Right lobe of liver (tissue), 6 donors: ENCODE measurements around the gene ARHGAP27. TPM values are rescaled to one million over a fixed set of nuclear protein-coding genes. Genes with fewer than 3 reads are reported as not detected.
A peak's percentile ranks its signal among the peaks of the same experiment; 100 is the strongest.

Source experiments
- ATAC-seq, 4 donors: fragments of 200-7000 bp; cut with Tn5 transposase; one replicate each; pipeline ENCODE4 v1.9.1; 2020; ENCODE audit warnings: mild to moderate bottlenecking in 4 of 4, moderate library complexity in 4 of 4
- DNase-seq, 3 donors: peaks; one replicate each; pipeline ENCODE4 v3.0.0-alpha.2; 2020
- H3K27ac ChIP-seq, 3 donors: fragments of 200-600 bp; one replicate each; pipeline ENCODE4 v1.8.0; 2022
- H3K27me3 ChIP-seq, 2 donors: fragments of 200-600 bp; one replicate each; pipeline ENCODE4 v1.8.0; 2022
- H3K36me3 ChIP-seq, 4 donors: fragments of 200-600 bp; sonication (generic) in 1 of 4; one replicate each; pipeline versions ENCODE4 v1.5.1 to v1.8.0; 2017 to 2022; ENCODE audit warnings: control low read depth in 1 of 4
- H3K4me1 ChIP-seq, 4 donors: fragments of 200-600 bp; sonication (generic) in 1 of 4; one replicate each; pipeline versions ENCODE4 v1.5.1 to v1.8.0; 2017 to 2022; ENCODE audit warnings: control low read depth in 1 of 4
- H3K4me3 ChIP-seq, 3 donors: fragments of 200-600 bp; one replicate each; pipeline ENCODE4 v1.8.0; 2022
- H3K9me3 ChIP-seq, 4 donors: fragments of 200-600 bp; sonication (generic) in 1 of 4; one replicate each; pipeline versions ENCODE4 v1.5.1 to v1.8.0; 2017 to 2022; ENCODE audit warnings: control low read depth in 1 of 4
- POLR2A ChIP-seq: fragments of 450-650 bp; IDR thresholded peaks from one replicate; pipeline ENCODE4 v1.6.1; 2017; ENCODE audit warnings: antibody characterized with exemption, mild to moderate bottlenecking
- WGBS: methylation state at CpG from one replicate; pipeline ENCODE4 v1.1.6; 2018; ENCODE audit warnings: low coverage, low lambda C conversion rate; ENCODE audit not compliant: insufficient coverage; ENCODE audit errors: missing lambda C conversion rate; 5-methylcytosine and 5-hydroxymethylcytosine counted together
- intact Hi-C, 2 donors: fragments of 100-400 bp; cut with DNase I; formaldehyde crosslinking; loops; one replicate each; pipeline versions ENCODE4 v1.11.2 to v1.14.1; 2022
- total RNA-seq, 6 experiments: library from RNA; depleted of rRNA in 2 of 6; stranded (reverse); fragments of >200 nt in 2 of 6; fragmentation: NEBNext Ultra II Directional in 3 of 6; extraction: Animal tissue kit (Norgen Biotek cat#: 25700) in 3 of 6; gene quantifications; one replicate each; pipeline versions ENCODE4 v1.1.0 to v1.2.4, GENCODE V29; 2016 to 2023
- TF ChIP-seq, protein P1 (sequence below), 4 donors: fragments of 200-600 bp in 3 of 4; fragments of 450-650 bp in 1 of 4; IDR thresholded peaks; one replicate each; pipeline versions ENCODE4 v1.5.1 to v1.8.0; 2016 to 2022; ENCODE audit warnings: antibody characterized with exemption in 4 of 4, mild to moderate bottlenecking in 2 of 4
- donor health status: DM: no; HTN: yes; CAD: no.
- donor health status: DM: no; HTN: no; CAD: no.
- donor health status: DM: no; HTN: no; CAD: no.
- donor health status: DM: no; HTN: yes; CAD: no.
- donor health status: DM: no; HTN: yes; CAD: no.

The ARHGAP27 gene
- total RNA-seq, 6 experiments from 2014 or later = 4.9 to 9.3 (median 6.8) TPM

DNA sequence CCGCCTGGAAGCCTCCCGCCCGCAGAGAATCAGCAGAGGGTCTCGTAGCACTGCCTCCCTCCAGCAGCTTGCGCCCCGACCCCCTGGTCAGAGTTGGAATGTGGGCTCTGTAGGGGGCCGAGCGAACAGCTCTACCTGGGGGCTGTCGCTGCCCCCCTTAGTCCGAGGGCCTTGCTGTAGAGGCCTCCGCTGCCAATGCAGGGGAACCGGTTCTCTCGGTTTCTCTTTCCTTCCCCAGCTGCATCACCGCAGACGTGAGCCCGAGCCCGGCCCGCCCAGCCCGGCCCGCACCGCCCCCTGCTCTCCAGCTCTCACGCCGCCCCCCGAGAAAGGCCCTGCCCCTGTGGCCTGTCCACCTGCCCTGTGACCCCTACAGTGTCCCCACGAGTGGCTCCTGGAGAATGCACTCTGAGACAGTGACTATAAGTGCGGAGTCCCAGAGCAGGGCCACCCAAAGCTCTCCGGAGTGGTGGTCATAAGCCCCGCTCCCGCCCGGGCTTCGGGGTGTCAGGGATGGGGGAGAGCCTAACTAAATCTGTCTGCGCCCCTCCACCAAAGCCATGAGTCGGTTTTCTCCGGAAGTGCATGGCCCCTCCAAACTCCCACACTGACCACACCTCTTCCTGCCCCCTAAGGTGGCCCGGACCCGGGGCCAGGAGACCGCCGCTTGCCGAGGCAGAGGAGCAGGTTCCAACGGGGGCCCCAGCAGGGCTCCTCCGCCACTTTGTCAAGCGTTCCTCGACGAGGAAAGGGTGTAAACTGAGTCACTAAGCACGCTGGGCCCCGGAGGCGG lies 1.7 kb downstream of the ARHGAP27 start:
- peak in 1 of 3 donors; percentile 62 for DNase-seq
- peaks cover 0 to 25% (median 5%) of the 10 kb centered on the region in 4 donors for H3K4me1 ChIP-seq
- H3K27ac ChIP-seq = no peak overlapping the region
- H3K4me3 ChIP-seq = peak overlapping the region; percentile 41 to 51 (median 46)
- TF ChIP-seq, protein P1, sequence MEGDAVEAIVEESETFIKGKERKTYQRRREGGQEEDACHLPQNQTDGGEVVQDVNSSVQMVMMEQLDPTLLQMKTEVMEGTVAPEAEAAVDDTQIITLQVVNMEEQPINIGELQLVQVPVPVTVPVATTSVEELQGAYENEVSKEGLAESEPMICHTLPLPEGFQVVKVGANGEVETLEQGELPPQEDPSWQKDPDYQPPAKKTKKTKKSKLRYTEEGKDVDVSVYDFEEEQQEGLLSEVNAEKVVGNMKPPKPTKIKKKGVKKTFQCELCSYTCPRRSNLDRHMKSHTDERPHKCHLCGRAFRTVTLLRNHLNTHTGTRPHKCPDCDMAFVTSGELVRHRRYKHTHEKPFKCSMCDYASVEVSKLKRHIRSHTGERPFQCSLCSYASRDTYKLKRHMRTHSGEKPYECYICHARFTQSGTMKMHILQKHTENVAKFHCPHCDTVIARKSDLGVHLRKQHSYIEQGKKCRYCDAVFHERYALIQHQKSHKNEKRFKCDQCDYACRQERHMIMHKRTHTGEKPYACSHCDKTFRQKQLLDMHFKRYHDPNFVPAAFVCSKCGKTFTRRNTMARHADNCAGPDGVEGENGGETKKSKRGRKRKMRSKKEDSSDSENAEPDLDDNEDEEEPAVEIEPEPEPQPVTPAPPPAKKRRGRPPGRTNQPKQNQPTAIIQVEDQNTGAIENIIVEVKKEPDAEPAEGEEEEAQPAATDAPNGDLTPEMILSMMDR (IDR thresholded peaks at IDR 0.05) = no peak
- TF ChIP-seq POLR2A = no peak
- peak in 3 of 4 donors; percentile 5 to 26 (median 12) for ATAC-seq
- no CpG with 5 or more reads among the region's 47 CpGs for WGBS
- H3K27me3 ChIP-seq = peaks cover 0 to 19% of the 10 kb centered on the region in 2 donors
- H3K36me3 ChIP-seq = no peaks in the 10 kb centered on the region
- no peaks in the 10 kb centered on the region for H3K9me3 ChIP-seq
- intact Hi-C loops = no loop called here

DNA sequence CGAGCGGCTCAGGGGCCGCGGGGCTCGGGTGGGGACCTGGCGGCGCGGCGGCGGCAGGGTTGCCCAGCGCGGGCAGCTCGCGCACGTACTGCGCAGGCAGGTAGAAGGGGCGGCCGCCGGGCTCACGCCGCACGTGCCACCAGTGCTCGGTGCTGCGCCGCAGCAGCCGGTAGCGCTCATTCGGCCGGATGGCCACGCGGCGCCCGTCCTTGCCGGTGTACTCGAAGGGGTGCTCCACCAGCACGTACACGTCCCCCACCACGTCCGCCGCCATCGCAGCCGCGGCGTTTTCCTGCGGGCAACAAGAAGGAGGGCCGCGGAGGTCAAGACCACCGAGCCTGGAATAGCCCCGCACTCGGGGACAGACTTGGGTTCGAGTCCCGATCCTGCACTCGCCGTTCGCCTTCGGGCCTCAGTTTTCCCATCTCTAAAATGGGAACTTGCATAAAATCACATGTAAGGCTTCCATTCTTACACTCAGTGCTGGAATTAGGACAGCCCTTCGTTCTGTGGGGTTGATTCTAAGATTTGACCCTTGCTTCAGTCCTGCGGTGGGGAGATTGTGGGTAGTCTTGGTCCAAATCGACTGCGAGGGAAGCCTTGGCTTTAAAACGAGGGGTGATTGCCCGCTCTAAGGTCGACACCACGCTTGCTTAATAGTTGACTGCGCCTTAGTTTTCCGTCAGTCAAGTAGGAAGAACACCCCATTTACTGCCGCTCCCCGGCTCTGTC lies 2.5 kb downstream of the ARHGAP27 start:
- intact Hi-C loops = no loop called here
- no peak overlapping the region for H3K4me3 ChIP-seq
- no peaks in the 10 kb centered on the region for H3K9me3 ChIP-seq
- TF ChIP-seq, protein P1 (IDR thresholded peaks at IDR 0.05) = no peak
- DNase-seq = peak in 1 of 3 donors; percentile 59
- H3K27me3 ChIP-seq = peaks cover 0 to 19% of the 10 kb centered on the region in 2 donors
- 43% methylated on average over 12 of the region's 68 CpGs for WGBS
- ATAC-seq = no peak
- no peak overlapping the region for H3K27ac ChIP-seq
- peaks cover 0 to 30% (median 5%) of the 10 kb centered on the region in 4 donors for H3K4me1 ChIP-seq
- no peaks in the 10 kb centered on the region for H3K36me3 ChIP-seq

DNA sequence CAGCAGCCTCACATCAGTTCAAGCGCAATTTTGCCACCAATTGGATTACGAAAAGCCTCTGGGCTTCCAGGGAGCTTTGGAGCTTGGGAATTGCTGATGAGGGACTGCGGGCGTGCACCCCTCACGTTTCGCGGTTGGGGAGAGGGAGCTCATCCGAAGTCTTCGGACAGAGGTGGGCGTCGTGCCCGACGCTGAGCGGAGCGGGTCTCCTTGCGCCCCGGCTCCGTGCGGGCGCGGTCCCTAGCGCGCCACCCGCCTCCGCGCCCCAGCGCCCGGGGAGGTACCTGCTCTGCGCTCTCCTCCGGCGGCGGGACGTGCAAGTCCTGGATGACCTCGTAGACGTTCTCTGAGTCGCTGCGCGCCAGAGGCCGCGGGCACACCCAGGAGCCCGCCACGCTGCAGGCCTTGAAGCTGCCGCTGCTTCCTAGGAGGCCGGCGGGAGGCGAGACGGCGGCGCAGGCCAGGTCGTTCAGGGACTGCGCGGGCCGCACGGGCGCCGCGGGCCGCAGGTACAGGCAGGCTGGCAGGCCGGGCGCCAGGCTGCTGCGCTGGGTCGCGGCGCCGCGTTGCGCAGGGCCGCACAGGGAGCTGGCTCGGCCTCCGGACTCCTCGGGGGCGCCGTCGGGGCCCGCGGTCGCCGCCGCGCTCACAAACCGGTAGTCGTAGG lies 3.2 kb downstream of the ARHGAP27 start:
- Histone ChIP-seq H3K4me3 (no peak overlapping the region), H3K27me3 (peaks cover 0 to 19% of the 10 kb centered on the region in 2 donors), H3K9me3 (no peaks in the 10 kb centered on the region), H3K4me1 (peaks cover 0 to 32% (median 5%) of the 10 kb centered on the region in 4 donors), H3K36me3 (no peaks in the 10 kb centered on the region), H3K27ac (no peak overlapping the region)
- DNase-seq (peak in 1 of 3 donors; percentile 54), ATAC-seq (no peak)
- intact Hi-C loops = no loop called here
- no peak for TF ChIP-seq POLR2A
- TF ChIP-seq, protein P1 (IDR thresholded peaks at IDR 0.05) = no peak
- WGBS = 55% methylated on average over 16 of the region's 82 CpGs

GRCh38 chr17:45428931-45429338 lies 3.7 kb downstream of the ARHGAP27 start:
- H3K4me1 ChIP-seq = peaks cover 0 to 32% (median 5%) of the 10 kb centered on the region in 4 donors
- no peaks in the 10 kb centered on the region for H3K36me3 ChIP-seq
- peak in 1 of 4 donors; percentile 2 for ATAC-seq

More at GRCh38 chr17:45428931-45429338, 3.7 kb downstream of the ARHGAP27 start:
- peak in 1 of 3 donors; percentile 56 for DNase-seq
- Histone ChIP-seq H3K4me3 (no peak overlapping the region), H3K27ac (no peak overlapping the region), H3K9me3 (no peaks in the 10 kb centered on the region), H3K27me3 (peaks cover 0 to 19% of the 10 kb centered on the region in 2 donors)
- TF ChIP-seq POLR2A = no peak
- TF ChIP-seq, protein P1 (IDR thresholded peaks at IDR 0.05) = no peak
- 11% methylated on average over 10 of the region's 15 CpGs for WGBS
- intact Hi-C loops = no loop called here
